Measurements from ENCODE around the gene CLDN9. TPM values are rescaled to one million over a fixed set of nuclear protein-coding genes. Genes with fewer than 3 reads are reported as not detected.

CLDN9 gene
- total RNA-seq, 2 experiments from 2014 or later = not detected

- no peak overlapping the region for H3K27ac Mint-ChIP-seq
- peaks cover 28% of the 10 kb centered on the region for H3K27me3 Mint-ChIP-seq
- no peak for TF ChIP-seq CTCF (IDR thresholded peaks at IDR 0.05)
- no peaks in the 10 kb centered on the region for H3K9me3 Mint-ChIP-seq
- ATAC-seq (ENCODE audit: poor library complexity) = no peak
- Histone ChIP-seq H3K4me3 (ENCODE audit: low read length) (peak overlapping the region; percentile 56), H3K4me1 (ENCODE audit: insufficient read depth, low read length) (peaks cover 47% of the 10 kb centered on the region), H3K27ac (ENCODE audit: low read depth in 1 of 2, low read length in 2 of 2) (no peak overlapping the region), H3K27me3 (ENCODE audit: control insufficient read depth in 1 of 2, insufficient read depth in 2 of 2, low read length in 2 of 2) (peaks cover 23 to 33% of the 10 kb centered on the region in 2 experiments), H3K36me3 (ENCODE audit: insufficient read depth, low read length) (no peaks in the 10 kb centered on the region), H3K9me3 (ENCODE audit: control insufficient read depth in 1 of 2, insufficient read depth in 1 of 2, low read length in 2 of 2) (peaks cover 0 to 22% of the 10 kb centered on the region in 2 experiments)
- DNase-seq = no peak
- ChIA-PET POLR2A (interaction anchor here (5.0 kb wide), 1 partner anchor 10 kb away, joined by 22 read pairs; the partner anchor contains the start of gene PKMYT1), CTCF (interaction anchor here (1.0 to 1.3 kb wide), 3 partner anchors 11 to 61 kb away, joined by 3 to 4 read pairs (median 3); no protein-coding TSS in a partner anchor)
- peak overlapping the region; percentile 67 for H3K4me3 Mint-ChIP-seq
- H3K36me3 Mint-ChIP-seq (ENCODE audit: low read depth) = no peaks in the 10 kb centered on the region
- intact Hi-C loops (cut with DNase I, micrococcal nuclease) = no loop called here
- peaks cover 19% of the 10 kb centered on the region for H3K4me1 Mint-ChIP-seq (ENCODE audit: low read depth)
Measured at GRCh38 chr16:2970563-2970962, 42.2 kb upstream of the CLDN9 start.

- intact Hi-C loops (cut with DNase I, micrococcal nuclease) = no loop called here
Measured at GRCh38 chr16:2971134-2971984, 41.4 kb upstream of the CLDN9 start.

More at GRCh38 chr16:2971134-2971984, 41.4 kb upstream of the CLDN9 start:
- Histone ChIP-seq H3K4me3 (ENCODE audit: low read length) (no peak overlapping the region), H3K9me3 (ENCODE audit: control insufficient read depth in 1 of 2, insufficient read depth in 1 of 2, low read length in 2 of 2) (peaks cover 0 to 15% of the 10 kb centered on the region in 2 experiments), H3K27me3 (ENCODE audit: control insufficient read depth in 1 of 2, insufficient read depth in 2 of 2, low read length in 2 of 2) (peaks cover 15 to 25% of the 10 kb centered on the region in 2 experiments), H3K27ac (ENCODE audit: low read depth in 1 of 2, low read length in 2 of 2) (no peak overlapping the region), H3K4me1 (ENCODE audit: insufficient read depth, low read length) (peaks cover 39% of the 10 kb centered on the region), H3K36me3 (ENCODE audit: insufficient read depth, low read length) (no peaks in the 10 kb centered on the region)
- no peak for ATAC-seq (ENCODE audit: poor library complexity)
- Mint-ChIP-seq H3K27ac (no peak overlapping the region), H3K4me1 (ENCODE audit: low read depth) (peaks cover 19% of the 10 kb centered on the region), H3K4me3 (peak overlapping the region; percentile 67), H3K27me3 (peaks cover 22% of the 10 kb centered on the region), H3K36me3 (ENCODE audit: low read depth) (no peaks in the 10 kb centered on the region), H3K9me3 (no peaks in the 10 kb centered on the region)
- POLR2A ChIA-PET = interaction anchor here (5.0 kb wide), 1 partner anchor 9 kb away, joined by 22 read pairs; the partner anchor contains the start of gene PKMYT1
- CTCF ChIA-PET = no interaction called here
- DNase-seq = no peak
- TF ChIP-seq CTCF (IDR thresholded peaks at IDR 0.05) = no peak

Measured in CD4-positive, alpha-beta T cell (primary cell).